ENCODE measurements around the gene CRMP1. TPM values are rescaled to one million over a fixed set of nuclear protein-coding genes. Genes with fewer than 3 reads are reported as not detected.

Gene CRMP1
- total RNA-seq, 1 donor: under 0.01 TPM

DNA sequence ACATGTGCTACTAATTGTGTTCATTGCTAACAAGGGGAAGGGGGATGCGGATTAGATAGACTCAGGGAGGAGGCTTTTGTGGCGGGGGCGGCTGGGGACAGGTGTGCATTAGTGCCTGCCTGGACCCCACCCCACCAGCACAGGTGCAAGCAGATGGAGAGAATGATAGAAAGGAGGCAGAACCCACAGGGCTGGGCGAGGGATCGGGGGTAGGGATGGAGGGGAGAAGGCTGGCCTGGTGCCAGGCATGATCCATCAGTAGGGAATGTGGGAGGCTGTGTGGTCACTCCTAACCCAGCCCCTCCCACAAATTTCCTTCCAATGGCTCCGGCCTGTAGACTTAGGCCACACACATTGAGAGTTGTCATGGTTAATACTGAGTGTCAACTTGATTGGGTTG, 30.5 kb upstream of the CRMP1 start:
- peaks cover 3% of the 10 kb centered on the region for H3K27me3 ChIP-seq (ENCODE audit: insufficient read depth, low read length)
- no peak overlapping the region for H3K4me3 ChIP-seq (ENCODE audit: insufficient read depth, low read length)
- TF ChIP-seq, protein P1, sequence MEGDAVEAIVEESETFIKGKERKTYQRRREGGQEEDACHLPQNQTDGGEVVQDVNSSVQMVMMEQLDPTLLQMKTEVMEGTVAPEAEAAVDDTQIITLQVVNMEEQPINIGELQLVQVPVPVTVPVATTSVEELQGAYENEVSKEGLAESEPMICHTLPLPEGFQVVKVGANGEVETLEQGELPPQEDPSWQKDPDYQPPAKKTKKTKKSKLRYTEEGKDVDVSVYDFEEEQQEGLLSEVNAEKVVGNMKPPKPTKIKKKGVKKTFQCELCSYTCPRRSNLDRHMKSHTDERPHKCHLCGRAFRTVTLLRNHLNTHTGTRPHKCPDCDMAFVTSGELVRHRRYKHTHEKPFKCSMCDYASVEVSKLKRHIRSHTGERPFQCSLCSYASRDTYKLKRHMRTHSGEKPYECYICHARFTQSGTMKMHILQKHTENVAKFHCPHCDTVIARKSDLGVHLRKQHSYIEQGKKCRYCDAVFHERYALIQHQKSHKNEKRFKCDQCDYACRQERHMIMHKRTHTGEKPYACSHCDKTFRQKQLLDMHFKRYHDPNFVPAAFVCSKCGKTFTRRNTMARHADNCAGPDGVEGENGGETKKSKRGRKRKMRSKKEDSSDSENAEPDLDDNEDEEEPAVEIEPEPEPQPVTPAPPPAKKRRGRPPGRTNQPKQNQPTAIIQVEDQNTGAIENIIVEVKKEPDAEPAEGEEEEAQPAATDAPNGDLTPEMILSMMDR (IDR thresholded peaks at IDR 0.05; ENCODE audit: extremely low read depth, low read depth, low read length): no peak
- H3K36me3 ChIP-seq (ENCODE audit: insufficient read depth, low read length): no peaks in the 10 kb centered on the region
- H2AFZ ChIP-seq (ENCODE audit: low read length): no peak overlapping the region
- H3K9me3 ChIP-seq (ENCODE audit: low read depth, low read length): no peaks in the 10 kb centered on the region
- no peak for DNase-seq (ENCODE audit: insufficient read length, low spot score, missing footprints)
- H3K4me2 ChIP-seq (ENCODE audit: insufficient read depth, low read length): no peak overlapping the region
- no peak overlapping the region for H3K27ac ChIP-seq (ENCODE audit: low read depth, low read length)
- no peaks in the 10 kb centered on the region for H3K79me2 ChIP-seq (ENCODE audit: insufficient read depth, low read length)
- H4K20me1 ChIP-seq (ENCODE audit: insufficient read depth, low read length): no peaks in the 10 kb centered on the region
- no peaks in the 10 kb centered on the region for H3K4me1 ChIP-seq (ENCODE audit: insufficient read depth, low read length)

DNA sequence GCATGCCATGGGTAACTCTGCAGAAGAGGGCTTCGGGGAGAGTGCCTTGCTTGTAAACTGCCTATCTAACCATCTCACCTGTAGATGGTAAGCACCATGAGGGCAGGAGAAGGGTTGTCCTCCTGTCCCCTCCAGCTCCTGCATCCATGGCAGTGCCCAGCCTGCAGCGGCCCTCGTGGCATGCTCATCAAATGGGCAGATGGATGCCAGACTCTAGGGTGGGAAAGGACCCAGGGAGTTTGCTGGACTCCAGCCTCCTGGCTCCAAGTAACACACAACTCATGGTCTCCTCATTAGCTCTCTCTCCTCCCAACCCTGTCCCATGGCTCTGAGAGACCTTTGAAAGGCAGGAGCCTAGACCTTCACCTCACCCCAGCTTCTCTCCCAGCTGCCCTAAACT, 29.7 kb upstream of the CRMP1 start:
- Histone ChIP-seq H3K27ac (ENCODE audit: low read depth, low read length) (no peak overlapping the region), H3K4me1 (ENCODE audit: insufficient read depth, low read length) (no peaks in the 10 kb centered on the region), H3K4me3 (ENCODE audit: insufficient read depth, low read length) (no peak overlapping the region), H3K27me3 (ENCODE audit: insufficient read depth, low read length) (peaks cover 3% of the 10 kb centered on the region), H3K79me2 (ENCODE audit: insufficient read depth, low read length) (no peaks in the 10 kb centered on the region), H2AFZ (ENCODE audit: low read length) (no peak overlapping the region), H3K9me3 (ENCODE audit: low read depth, low read length) (no peaks in the 10 kb centered on the region), H4K20me1 (ENCODE audit: insufficient read depth, low read length) (no peaks in the 10 kb centered on the region), H3K36me3 (ENCODE audit: insufficient read depth, low read length) (no peaks in the 10 kb centered on the region), H3K4me2 (ENCODE audit: insufficient read depth, low read length) (no peak overlapping the region)
- TF ChIP-seq, protein P1 (IDR thresholded peaks at IDR 0.05; ENCODE audit: extremely low read depth, low read depth, low read length): no peak
- no peak for DNase-seq (ENCODE audit: insufficient read length, low spot score, missing footprints)

DNA sequence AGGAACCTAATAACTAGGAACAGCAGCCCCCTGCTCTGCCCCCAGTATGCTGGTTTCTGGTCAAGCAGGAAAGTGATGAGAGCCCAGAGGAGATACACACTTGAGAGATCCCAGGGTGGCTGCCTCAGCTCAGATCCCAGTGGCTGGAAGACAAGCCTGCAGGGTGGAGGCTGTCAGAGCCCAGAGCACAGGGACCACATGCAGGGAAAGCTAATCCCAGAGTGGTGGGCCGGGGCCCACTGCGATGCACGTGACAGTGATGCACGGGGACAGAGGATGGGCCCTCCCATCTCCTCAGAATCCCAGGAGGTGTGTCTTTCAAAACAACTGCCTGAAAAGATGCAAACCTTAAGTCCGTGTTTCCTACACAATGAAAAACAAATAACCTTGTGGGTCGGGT, 29.1 kb upstream of the CRMP1 start:
- no peaks in the 10 kb centered on the region for H4K20me1 ChIP-seq (ENCODE audit: insufficient read depth, low read length)
- TF ChIP-seq, protein P1 (IDR thresholded peaks at IDR 0.05; ENCODE audit: extremely low read depth, low read depth, low read length): no peak
- DNase-seq (ENCODE audit: insufficient read length, low spot score, missing footprints): no peak
- no peaks in the 10 kb centered on the region for H3K79me2 ChIP-seq (ENCODE audit: insufficient read depth, low read length)
- no peaks in the 10 kb centered on the region for H3K36me3 ChIP-seq (ENCODE audit: insufficient read depth, low read length)
- no peak overlapping the region for H3K4me2 ChIP-seq (ENCODE audit: insufficient read depth, low read length)
- no peak overlapping the region for H2AFZ ChIP-seq (ENCODE audit: low read length)
- no peaks in the 10 kb centered on the region for H3K4me1 ChIP-seq (ENCODE audit: insufficient read depth, low read length)
- H3K4me3 ChIP-seq (ENCODE audit: insufficient read depth, low read length): no peak overlapping the region
- H3K27ac ChIP-seq (ENCODE audit: low read depth, low read length): no peak overlapping the region
- no peaks in the 10 kb centered on the region for H3K27me3 ChIP-seq (ENCODE audit: insufficient read depth, low read length)
- no peaks in the 10 kb centered on the region for H3K9me3 ChIP-seq (ENCODE audit: low read depth, low read length)

DNA sequence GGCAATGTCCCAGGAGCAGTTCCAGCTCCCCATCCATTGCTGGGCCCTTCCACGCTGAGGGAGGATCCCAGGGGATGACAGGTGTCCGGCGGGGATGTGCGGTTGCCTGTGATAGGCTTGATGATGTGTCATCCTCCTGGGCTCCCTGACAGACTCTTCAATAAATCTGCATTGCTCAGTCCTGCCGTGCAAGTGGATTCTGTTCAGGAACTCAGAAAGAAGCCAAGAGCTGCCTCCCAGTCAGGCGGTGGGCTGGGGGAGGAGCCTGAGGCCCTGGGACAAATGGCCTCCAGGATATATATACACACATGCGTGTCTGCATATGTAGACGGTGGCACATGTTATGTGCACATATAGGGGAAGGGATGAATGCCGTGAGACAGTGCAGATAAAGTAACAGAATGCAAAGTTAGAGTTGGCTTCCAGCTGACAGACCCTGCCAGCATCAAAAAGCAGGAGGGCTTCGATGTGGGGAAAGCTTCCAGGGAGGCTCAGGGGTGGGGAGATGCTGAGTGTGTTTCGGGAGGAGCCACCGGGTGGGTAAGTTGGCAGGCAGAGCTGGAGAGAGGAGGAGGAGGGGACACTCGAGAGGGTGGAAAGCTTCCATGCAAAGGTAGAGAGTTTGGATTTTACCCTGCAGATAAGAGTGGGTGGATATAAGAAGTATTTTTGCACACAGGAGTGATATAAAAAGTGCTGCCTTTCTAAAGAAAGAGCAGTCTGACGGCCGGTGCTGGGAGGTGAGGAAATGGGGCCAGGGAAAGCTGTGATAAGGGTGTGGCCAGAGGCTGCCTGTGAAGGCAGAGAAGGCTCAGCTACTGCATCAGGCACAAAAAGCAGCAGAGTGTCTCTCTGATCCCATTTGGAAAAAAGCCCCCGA, 28.5 kb upstream of the CRMP1 start:
- H3K9me3 ChIP-seq (ENCODE audit: low read depth, low read length): no peaks in the 10 kb centered on the region
- H3K27ac ChIP-seq (ENCODE audit: low read depth, low read length): no peak overlapping the region
- no peaks in the 10 kb centered on the region for H3K79me2 ChIP-seq (ENCODE audit: insufficient read depth, low read length)
- H3K36me3 ChIP-seq (ENCODE audit: insufficient read depth, low read length): no peaks in the 10 kb centered on the region
- TF ChIP-seq, protein P1 (IDR thresholded peaks at IDR 0.05; ENCODE audit: extremely low read depth, low read depth, low read length): no peak
- no peak overlapping the region for H3K4me3 ChIP-seq (ENCODE audit: insufficient read depth, low read length)
- no peaks in the 10 kb centered on the region for H3K27me3 ChIP-seq (ENCODE audit: insufficient read depth, low read length)
- no peak overlapping the region for H2AFZ ChIP-seq (ENCODE audit: low read length)
- H3K4me1 ChIP-seq (ENCODE audit: insufficient read depth, low read length): no peaks in the 10 kb centered on the region
- no peaks in the 10 kb centered on the region for H4K20me1 ChIP-seq (ENCODE audit: insufficient read depth, low read length)
- H3K4me2 ChIP-seq (ENCODE audit: insufficient read depth, low read length): no peak overlapping the region
- no peak for DNase-seq (ENCODE audit: insufficient read length, low spot score, missing footprints)
